Breast epithelium (tissue), 4 donors: ENCODE results near the gene APOO. TPM values are rescaled to one million over a fixed set of nuclear protein-coding genes. Genes with fewer than 3 reads are reported as not detected.
A peak's percentile ranks its signal among the peaks of the same experiment; 100 is the strongest.

Experiments used
- DNase-seq, 2 donors: peaks; one replicate each; pipeline ENCODE4 v3.0.0-alpha.2; 2019; ENCODE audit warnings: low spot score in 2 of 2
- H3K27ac ChIP-seq, 2 donors: fragments of 200-600 bp; sonication (generic) in 1 of 2; one replicate each; pipeline ENCODE4 v1.5.1; 2016 to 2019; ENCODE audit warnings: mild to moderate bottlenecking in 1 of 2
- H3K27me3 ChIP-seq, 2 donors: fragments of 200-600 bp; sonication (generic) in 1 of 2; one replicate each; pipeline versions ENCODE4 v1.5.1 to v1.6.0; 2017 to 2019; ENCODE audit warnings: control low read depth in 1 of 2, mild to moderate bottlenecking in 1 of 2
- H3K36me3 ChIP-seq: fragments of 200-600 bp; one replicate; pipeline ENCODE4 v1.5.1; 2019
- H3K4me1 ChIP-seq, 2 donors: fragments of 200-600 bp; sonication (generic); one replicate each; pipeline ENCODE4 v1.5.1; 2016 to 2019; ENCODE audit warnings: control low read depth in 1 of 2
- H3K4me3 ChIP-seq, 3 donors: fragments of 200-600 bp; sonication (generic); 1 replicate in 2 of 3; 2 replicates in 1 of 3; pipeline ENCODE4 v1.5.1; 2016 to 2019; ENCODE audit warnings: mild to moderate bottlenecking in 3 of 3, moderate library complexity in 2 of 3
- H3K9me3 ChIP-seq, 2 donors: fragments of 200-600 bp; sonication (generic) in 1 of 2; one replicate each; pipeline ENCODE4 v1.5.1; 2016 to 2019; ENCODE audit warnings: control low read depth in 1 of 2
- CTCF ChIP-seq, 3 donors: fragments of 450-650 bp; IDR thresholded peaks; one replicate each; pipeline ENCODE4 v1.5.1; 2016 to 2017; ENCODE audit warnings: antibody characterized with exemption in 3 of 3, mild to moderate bottlenecking in 3 of 3, moderate library complexity in 3 of 3
- POLR2A ChIP-seq: fragments of 450-650 bp; IDR thresholded peaks from one replicate; pipeline ENCODE4 v1.6.1; 2016; ENCODE audit warnings: antibody characterized with exemption, mild to moderate bottlenecking, moderate library complexity
- POLR2AphosphoS5 ChIP-seq, 3 donors: sonication (generic); formaldehyde crosslinking; IDR thresholded peaks; one replicate each; pipeline ENCODE4 v1.6.1; 2017; ENCODE audit warnings: antibody characterized with exemption in 3 of 3
- intact Hi-C: fragments of 100-400 bp; cut with DNase I; formaldehyde crosslinking; loops from one replicate; pipeline ENCODE4 v1.15.1; 2023; ENCODE audit warnings: low total_unique reads
- total RNA-seq, 3 donors: library from RNA; depleted of rRNA; stranded (reverse); fragments of >200 nt; gene quantifications; one replicate each; pipeline ENCODE4 v1.1.0, GENCODE V29; 2016

Gene APOO
- total RNA-seq, 3 donors from 2014 or later = 5.8 to 16.7 (median 16.1) TPM

DNA sequence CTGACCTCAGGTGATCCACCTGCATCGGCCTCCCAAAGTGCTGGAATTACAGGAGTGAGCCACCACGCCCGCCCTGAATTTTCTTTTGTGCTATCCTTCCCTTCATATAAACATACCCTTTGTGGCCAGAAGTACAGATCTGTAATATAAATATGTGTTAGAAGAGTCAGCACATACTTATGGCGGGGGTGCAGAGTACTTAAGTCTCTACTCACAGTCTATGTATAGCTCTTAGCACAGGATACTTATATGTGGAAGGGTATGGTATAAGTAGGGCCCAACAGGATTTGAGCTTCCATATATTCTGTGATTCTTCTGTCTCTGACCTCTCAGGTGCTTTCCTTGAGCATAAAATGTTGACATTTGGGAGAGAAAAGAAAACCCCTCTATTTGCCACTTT lies 18.3 kb upstream of the APOO start:
- Histone ChIP-seq H3K27ac (no peak overlapping the region), H3K4me1 (no peaks in the 10 kb centered on the region), H3K27me3 (peaks cover 0 to 19% of the 10 kb centered on the region in 2 donors), H3K9me3 (no peaks in the 10 kb centered on the region), H3K36me3 (no peaks in the 10 kb centered on the region), H3K4me3 (no peak overlapping the region)
- no peak for DNase-seq
- TF ChIP-seq CTCF (IDR thresholded peaks at IDR 0.05) (no peak), POLR2AphosphoS5 (IDR thresholded peaks at IDR 0.05) (no peak)
- intact Hi-C loops = no loop called here

- intact Hi-C loops = loop anchor here (5.0 kb wide), 1 partner anchor 87 kb away; no protein-coding TSS in a partner anchor
- H3K27me3 ChIP-seq = peaks cover 0 to 21% of the 10 kb centered on the region in 2 donors
- DNase-seq = no peak
- no peak overlapping the region for H3K4me3 ChIP-seq
- no peak for TF ChIP-seq POLR2A
- no peak for TF ChIP-seq CTCF (IDR thresholded peaks at IDR 0.05)
- TF ChIP-seq POLR2AphosphoS5 (IDR thresholded peaks at IDR 0.05) = no peak
- no peaks in the 10 kb centered on the region for H3K4me1 ChIP-seq
- H3K36me3 ChIP-seq = no peaks in the 10 kb centered on the region
- H3K27ac ChIP-seq = no peak overlapping the region
- H3K9me3 ChIP-seq = no peaks in the 10 kb centered on the region
Observed at GRCh38 chrX:23919706-23920320, 12.1 kb upstream of the APOO start.

GRCh38 chrX:23919148-23919547 lies 11.4 kb upstream of the APOO start:
- no peak overlapping the region for H3K4me3 ChIP-seq
- peaks cover 0 to 22% of the 10 kb centered on the region in 2 donors for H3K27me3 ChIP-seq
- intact Hi-C loops = loop anchor here (5.0 kb wide), 1 partner anchor 88 kb away; no protein-coding TSS in a partner anchor
- TF ChIP-seq POLR2A (no peak), POLR2AphosphoS5 (IDR thresholded peaks at IDR 0.05) (no peak), CTCF (IDR thresholded peaks at IDR 0.05) (no peak)
- no peak overlapping the region for H3K27ac ChIP-seq
- no peaks in the 10 kb centered on the region for H3K9me3 ChIP-seq
- H3K4me1 ChIP-seq = no peaks in the 10 kb centered on the region
- no peak for DNase-seq
- H3K36me3 ChIP-seq = no peaks in the 10 kb centered on the region

DNA sequence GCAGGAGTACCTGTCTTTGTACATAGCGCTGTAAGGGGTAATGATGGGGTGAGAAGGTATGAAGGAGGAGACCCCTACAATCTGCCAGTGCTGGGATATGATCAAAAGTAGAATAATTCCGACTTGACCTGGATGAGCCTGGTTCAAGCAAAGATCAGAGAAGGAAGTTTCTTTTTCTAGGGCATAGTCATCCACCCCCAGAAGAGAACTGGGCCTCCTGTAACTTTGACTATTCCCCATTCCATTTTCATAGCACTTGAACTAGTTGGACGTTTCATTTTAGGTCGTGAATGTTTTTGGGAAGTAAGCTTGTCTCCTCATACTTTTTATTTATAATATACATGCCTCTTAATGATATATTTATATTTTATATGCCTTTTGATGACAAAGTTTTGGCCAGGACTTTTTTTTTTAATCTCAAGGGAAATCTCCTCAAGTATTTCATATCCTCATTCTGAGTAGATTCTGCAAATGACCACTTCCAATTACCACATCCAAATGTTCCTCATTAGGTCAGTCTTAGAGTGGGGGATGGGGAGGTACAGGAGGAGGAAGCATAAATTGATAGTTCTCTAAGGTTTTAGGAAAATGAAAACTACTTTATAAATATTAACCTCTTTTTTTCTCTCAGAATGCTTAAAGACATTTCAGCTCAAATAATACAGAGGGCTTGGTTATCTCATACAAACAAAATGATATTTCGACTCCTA lies 3.5 kb upstream of the APOO start:
- Histone ChIP-seq H3K4me1 (no peaks in the 10 kb centered on the region), H3K27ac (no peak overlapping the region), H3K4me3 (no peak overlapping the region), H3K27me3 (peaks cover 0 to 31% of the 10 kb centered on the region in 2 donors), H3K36me3 (no peaks in the 10 kb centered on the region), H3K9me3 (no peaks in the 10 kb centered on the region)
- intact Hi-C loops = no loop called here
- TF ChIP-seq POLR2A = no peak
- DNase-seq = no peak

GRCh38 chrX:23908219-23909004 lies 674 bp upstream of the APOO start:
- H3K27ac ChIP-seq = peak overlapping the region; percentile 88 to 89
- H3K27me3 ChIP-seq = peaks cover 0 to 37% of the 10 kb centered on the region in 2 donors
- H3K4me3 ChIP-seq = peak overlapping the region; percentile 54 to 63 (median 62)
- intact Hi-C loops = loop anchor here (5.0 to 10.0 kb wide), 2 partner anchors 119 to 214 kb away; partner anchors contain the start of gene KLHL15
- no peaks in the 10 kb centered on the region for H3K36me3 ChIP-seq
- H3K4me1 ChIP-seq = no peaks in the 10 kb centered on the region
- TF ChIP-seq POLR2AphosphoS5 (IDR thresholded peaks at IDR 0.05) (no peak), CTCF (IDR thresholded peaks at IDR 0.05) (no peak), POLR2A (no peak)
- DNase-seq = no peak
- H3K9me3 ChIP-seq = no peaks in the 10 kb centered on the region
